Sigmoid colon (tissue), 7 donors: ENCODE results near the gene ALG8. TPM values are rescaled to one million over a fixed set of nuclear protein-coding genes. Genes with fewer than 3 reads are reported as not detected.
"Not testable (repeated sequence)": the region's sequence is repeated elsewhere in the genome, so short reads cannot be mapped to it uniquely, and the experiment has no call there.

ENCODE experiments used
- DNase-seq: peaks from one replicate; pipeline ENCODE4 v3.0.0-alpha.2; 2019
- H3K27ac ChIP-seq, 4 donors: fragments of 200-600 bp; sonication (generic); one replicate each; pipeline ENCODE4 v1.5.1; 2016 to 2019; ENCODE audit warnings: mild to moderate bottlenecking in 1 of 4
- H3K27me3 ChIP-seq, 3 donors: fragments of 200-600 bp; sonication (generic); one replicate each; pipeline ENCODE4 v1.5.1; 2019; ENCODE audit warnings: mild to moderate bottlenecking in 1 of 3
- H3K36me3 ChIP-seq, 4 donors: fragments of 200-600 bp; sonication (generic); one replicate each; pipeline ENCODE4 v1.5.1; 2016 to 2019
- H3K4me1 ChIP-seq, 4 donors: fragments of 200-600 bp; sonication (generic); one replicate each; pipeline ENCODE4 v1.5.1; 2017 to 2019
- H3K4me3 ChIP-seq, 4 donors: fragments of 200-600 bp; sonication (generic); one replicate each; pipeline ENCODE4 v1.5.1; 2017 to 2019; ENCODE audit warnings: mild to moderate bottlenecking in 2 of 4, moderate library complexity in 1 of 4
- H3K9me3 ChIP-seq, 4 donors: fragments of 200-600 bp in 3 of 4; sonication (generic) in 3 of 4; one replicate each; pipeline versions ENCODE4 v1.5.1 to v1.6.1; 2013 to 2019
- EP300 ChIP-seq, 4 donors: sonication (generic); formaldehyde crosslinking; IDR thresholded peaks; one replicate each; pipeline ENCODE4 v1.6.1; 2017; ENCODE audit warnings: antibody characterized with exemption in 4 of 4
- POLR2A ChIP-seq, 2 donors: fragments of 450-650 bp; IDR thresholded peaks; one replicate each; pipeline ENCODE4 v1.6.1; 2016; ENCODE audit warnings: antibody characterized with exemption in 2 of 2, mild to moderate bottlenecking in 2 of 2, moderate library complexity in 2 of 2
- POLR2AphosphoS5 ChIP-seq, 4 donors: sonication (generic); formaldehyde crosslinking; IDR thresholded peaks; one replicate each; pipeline ENCODE4 v1.6.1; 2017; ENCODE audit warnings: antibody characterized with exemption in 4 of 4
- WGBS, 2 donors: extraction: QIAGEN DNeasy Blood & Tissue Kit; methylation state at CpG; one replicate each; pipeline ENCODE4 v1.1.7; 2013; 5-methylcytosine and 5-hydroxymethylcytosine counted together
- intact Hi-C: fragments of 100-400 bp; cut with DNase I; formaldehyde crosslinking; loops from one replicate; pipeline ENCODE4 v1.15.1; 2023
- polyA plus RNA-seq, 3 donors: library from polyadenylated mRNA; stranded (reverse); fragments of 200-250 nt; gene quantifications; one replicate each; pipeline ENCODE4 v1.2.3, GENCODE V29; 2013
- total RNA-seq, 4 donors: library from RNA; depleted of rRNA; stranded (reverse); fragments of >200 nt; gene quantifications; one replicate each; pipeline ENCODE4 v1.1.0, GENCODE V29; 2016
- TF ChIP-seq, protein P1 (sequence below), 4 experiments: fragments of 450-650 bp in 3 of 4; fragments of 200-600 bp in 1 of 4; IDR thresholded peaks; one replicate each; pipeline ENCODE4 v1.5.1; 2016 to 2019; ENCODE audit warnings: antibody characterized with exemption in 4 of 4, mild to moderate bottlenecking in 3 of 4, moderate library complexity in 2 of 4
- donor health status: healthy with polysubstance abuse.
- donor health status: Bipolar disorder and iron deficiency.
- donor health status: healthy.

The ALG8 gene
- total and polyA plus RNA-seq, 7 donors: 13.2 to 26.4 (median 22.4) TPM

DNA sequence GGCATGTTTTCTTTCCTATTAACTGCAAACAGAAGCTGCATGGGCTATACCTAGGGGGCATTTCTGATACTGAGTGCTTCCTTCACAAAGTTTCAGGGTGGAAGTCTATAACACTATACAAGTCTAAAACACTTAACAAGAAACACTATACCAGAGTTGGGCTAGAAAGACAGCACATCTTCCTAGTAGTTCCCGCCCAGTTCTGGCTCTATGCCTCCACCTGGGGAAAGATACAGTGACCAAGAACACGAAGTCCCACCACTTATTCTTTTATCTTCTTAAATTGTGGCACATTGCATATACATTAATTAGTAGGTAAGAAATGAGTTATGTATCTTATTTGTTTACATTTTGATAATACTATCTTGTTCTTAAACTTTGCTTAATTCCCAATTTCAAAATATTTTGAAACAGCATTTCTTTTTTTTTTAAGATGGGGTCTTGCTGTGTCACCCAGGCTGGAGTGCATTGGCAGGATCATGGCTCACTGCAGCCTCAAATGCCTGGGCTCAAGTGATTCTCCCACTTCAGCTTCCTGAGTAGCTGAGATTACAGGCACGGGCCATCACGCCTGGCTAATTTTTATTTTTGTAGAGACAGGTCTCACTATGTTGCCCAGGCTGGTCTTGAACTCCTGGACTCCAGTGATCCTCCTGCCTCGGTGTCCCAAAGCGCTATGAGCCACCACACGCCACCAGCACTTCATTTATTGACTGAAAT lies 41.6 kb downstream of the ALG8 start:
- Histone ChIP-seq H3K4me3 (no peak overlapping the region), H3K27ac (no peak overlapping the region), H3K9me3 (no peaks in the 10 kb centered on the region), H3K4me1 (no peaks in the 10 kb centered on the region), H3K36me3 (peaks cover 0 to 33% (median 6%) of the 10 kb centered on the region in 4 donors), H3K27me3 (no peaks in the 10 kb centered on the region)
- no peak for TF ChIP-seq POLR2AphosphoS5 (IDR thresholded peaks at IDR 0.05)
- no peak for TF ChIP-seq POLR2A (IDR thresholded peaks at IDR 0.05)
- TF ChIP-seq, protein P1, sequence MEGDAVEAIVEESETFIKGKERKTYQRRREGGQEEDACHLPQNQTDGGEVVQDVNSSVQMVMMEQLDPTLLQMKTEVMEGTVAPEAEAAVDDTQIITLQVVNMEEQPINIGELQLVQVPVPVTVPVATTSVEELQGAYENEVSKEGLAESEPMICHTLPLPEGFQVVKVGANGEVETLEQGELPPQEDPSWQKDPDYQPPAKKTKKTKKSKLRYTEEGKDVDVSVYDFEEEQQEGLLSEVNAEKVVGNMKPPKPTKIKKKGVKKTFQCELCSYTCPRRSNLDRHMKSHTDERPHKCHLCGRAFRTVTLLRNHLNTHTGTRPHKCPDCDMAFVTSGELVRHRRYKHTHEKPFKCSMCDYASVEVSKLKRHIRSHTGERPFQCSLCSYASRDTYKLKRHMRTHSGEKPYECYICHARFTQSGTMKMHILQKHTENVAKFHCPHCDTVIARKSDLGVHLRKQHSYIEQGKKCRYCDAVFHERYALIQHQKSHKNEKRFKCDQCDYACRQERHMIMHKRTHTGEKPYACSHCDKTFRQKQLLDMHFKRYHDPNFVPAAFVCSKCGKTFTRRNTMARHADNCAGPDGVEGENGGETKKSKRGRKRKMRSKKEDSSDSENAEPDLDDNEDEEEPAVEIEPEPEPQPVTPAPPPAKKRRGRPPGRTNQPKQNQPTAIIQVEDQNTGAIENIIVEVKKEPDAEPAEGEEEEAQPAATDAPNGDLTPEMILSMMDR (IDR thresholded peaks at IDR 0.05): no peak
- TF ChIP-seq EP300 (IDR thresholded peaks at IDR 0.05): no peak
- intact Hi-C loops: no loop called here
- DNase-seq: no peak
- 93 to 95% methylated on average over 7 of the region's 7 CpGs for WGBS, 2 donors

DNA sequence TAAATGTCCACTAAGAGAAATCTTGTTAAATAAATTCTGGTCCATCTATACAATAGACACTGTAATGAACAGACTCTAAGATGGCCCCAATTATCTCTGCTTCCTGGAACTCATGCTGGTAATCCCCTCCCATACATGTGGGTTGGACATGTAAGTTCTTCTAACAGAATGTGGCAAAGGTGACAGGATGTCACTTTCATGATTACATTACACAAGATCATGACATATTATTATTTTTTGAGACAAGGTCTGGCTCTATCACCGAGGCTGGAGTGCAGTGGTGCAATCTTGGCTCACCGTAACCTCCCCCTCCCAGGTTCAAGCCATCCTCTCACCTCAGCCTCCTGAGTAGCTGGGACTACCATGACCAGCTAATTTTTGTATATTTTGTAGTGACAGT lies 45.2 kb downstream of the ALG8 start:
- Histone ChIP-seq H3K36me3 (peaks cover 0 to 6% (median under 1%) of the 10 kb centered on the region in 4 donors), H3K9me3 (no peaks in the 10 kb centered on the region), H3K27me3 (no peaks in the 10 kb centered on the region), H3K4me1 (no peaks in the 10 kb centered on the region), H3K27ac (no peak overlapping the region), H3K4me3 (no peak overlapping the region)
- TF ChIP-seq POLR2AphosphoS5 (IDR thresholded peaks at IDR 0.05): no peak
- no peak for TF ChIP-seq POLR2A (IDR thresholded peaks at IDR 0.05)
- TF ChIP-seq, protein P1 (IDR thresholded peaks at IDR 0.05): no peak
- TF ChIP-seq EP300 (IDR thresholded peaks at IDR 0.05): no peak
- intact Hi-C loops: no loop called here
- 91 to 96% methylated on average over 2 of the region's 2 CpGs for WGBS, 2 donors
- DNase-seq: no peak

DNA sequence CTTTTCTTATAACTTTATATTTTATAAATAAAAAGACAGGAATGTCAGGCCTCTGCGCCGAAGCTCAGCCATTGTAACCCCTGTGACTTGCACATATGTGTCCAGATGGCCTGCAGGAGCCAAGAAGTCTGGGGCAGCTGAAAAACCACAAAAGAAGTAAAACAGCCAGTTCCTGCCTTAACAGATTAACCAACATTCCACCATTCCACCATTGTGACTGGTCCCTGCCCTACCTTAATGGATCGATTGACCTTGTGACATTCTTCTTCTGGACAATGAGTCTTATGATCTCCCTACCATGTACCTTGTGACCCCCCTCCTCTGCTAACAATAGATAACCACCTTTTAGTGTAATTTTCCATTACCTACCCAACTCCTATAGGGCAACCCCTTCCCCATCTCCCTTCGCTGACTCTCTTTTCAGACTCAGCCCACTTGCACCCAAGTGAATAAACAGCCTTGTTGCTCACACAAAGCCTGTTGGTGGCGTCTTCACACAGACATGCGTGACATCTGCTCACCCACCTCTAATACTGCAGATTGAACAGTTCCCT lies 52.8 kb downstream of the ALG8 start:
- H3K9me3 ChIP-seq, intact Hi-C loops, DNase-seq, H3K27me3 ChIP-seq, H3K27ac ChIP-seq, H3K36me3 ChIP-seq, H3K4me3 ChIP-seq, H3K4me1 ChIP-seq: not testable (repeated sequence)
- WGBS, 2 donors: 90 to 93% methylated on average over 6 of the region's 6 CpGs

DNA sequence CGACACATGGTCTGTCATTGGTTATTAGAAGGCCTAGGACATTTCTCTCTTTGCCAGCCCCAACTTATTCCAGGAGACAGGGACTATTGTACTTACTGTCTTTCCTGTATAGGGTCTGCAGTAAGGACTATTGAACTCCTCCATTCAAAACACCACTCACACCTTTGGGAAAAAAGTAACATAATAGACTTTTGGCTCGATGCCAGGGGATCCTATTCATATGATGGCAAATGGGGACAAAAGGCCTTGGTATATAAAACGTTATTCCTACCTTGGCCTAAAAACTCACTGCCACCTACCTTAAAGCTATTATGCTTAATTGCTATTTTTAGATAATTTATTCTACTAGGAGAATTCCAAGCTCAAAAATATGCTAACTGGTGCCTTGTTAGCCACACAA lies 53.5 kb downstream of the ALG8 start:
- no peak for DNase-seq
- no peak overlapping the region for H3K4me3 ChIP-seq
- intact Hi-C loops: no loop called here
- no peak overlapping the region for H3K27ac ChIP-seq
- H3K27me3 ChIP-seq: no peaks in the 10 kb centered on the region
- no peaks in the 10 kb centered on the region for H3K36me3 ChIP-seq
- 53 to 79% methylated on average over 3 of the region's 3 CpGs for WGBS, 2 donors
- H3K9me3 ChIP-seq: no peaks in the 10 kb centered on the region
- no peak for TF ChIP-seq EP300 (IDR thresholded peaks at IDR 0.05)
- TF ChIP-seq, protein P1 (IDR thresholded peaks at IDR 0.05): no peak
- TF ChIP-seq POLR2AphosphoS5 (IDR thresholded peaks at IDR 0.05): no peak
- TF ChIP-seq POLR2A (IDR thresholded peaks at IDR 0.05): no peak
- no peaks in the 10 kb centered on the region for H3K4me1 ChIP-seq

DNA sequence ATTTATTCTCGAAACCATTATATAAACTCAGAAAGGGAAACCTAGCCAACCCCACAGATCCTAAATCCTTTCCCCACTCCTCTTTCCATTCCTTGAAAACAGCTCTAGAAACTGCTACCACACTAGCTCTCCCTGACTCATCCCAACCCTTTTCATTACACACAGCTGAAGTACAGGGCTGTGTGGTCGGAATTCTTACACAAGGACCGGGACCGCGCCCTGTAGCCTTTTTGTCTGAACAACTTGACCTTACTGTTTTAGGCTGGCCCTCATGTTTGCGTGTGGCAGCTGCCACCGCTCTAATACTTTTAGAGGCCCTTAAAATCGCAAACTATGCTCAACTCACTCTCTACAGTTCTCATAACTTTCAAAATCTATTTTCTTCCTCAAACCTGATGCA lies 54.9 kb downstream of the ALG8 start:
- H3K9me3 ChIP-seq, H3K4me1 ChIP-seq, H3K27ac ChIP-seq, H3K36me3 ChIP-seq, DNase-seq, intact Hi-C loops, H3K4me3 ChIP-seq, H3K27me3 ChIP-seq: not testable (repeated sequence)
- 86 to 92% methylated on average over 8 of the region's 8 CpGs for WGBS, 2 donors

DNA sequence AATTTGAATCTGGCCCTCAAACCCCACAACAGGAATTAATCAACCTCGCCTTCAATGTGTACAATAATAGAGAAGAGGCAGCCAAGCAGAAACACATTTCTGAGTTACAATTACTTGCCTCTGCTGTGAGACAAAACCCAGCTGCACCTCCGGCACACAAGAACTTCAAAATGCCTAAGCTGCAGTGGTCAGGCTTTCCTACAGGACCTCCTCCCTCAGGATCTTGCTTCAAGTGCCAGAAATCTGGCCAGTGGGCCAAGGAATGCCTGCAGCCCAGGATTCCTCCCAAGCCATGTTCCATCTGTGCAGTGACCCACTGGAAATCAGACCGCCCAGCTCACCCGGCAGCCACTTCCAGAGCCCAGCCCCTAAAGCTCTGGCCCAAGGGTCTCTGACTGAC lies 56.4 kb downstream of the ALG8 start:
- no peak overlapping the region for H3K27ac ChIP-seq
- intact Hi-C loops: no loop called here
- no peaks in the 10 kb centered on the region for H3K9me3 ChIP-seq
- no peaks in the 10 kb centered on the region for H3K27me3 ChIP-seq
- H3K4me1 ChIP-seq: peaks cover 0 to 17% (median 9%) of the 10 kb centered on the region in 4 donors
- no peaks in the 10 kb centered on the region for H3K36me3 ChIP-seq
- WGBS, 2 donors: 71 to 84% methylated on average over 4 of the region's 4 CpGs
- no peak overlapping the region for H3K4me3 ChIP-seq
- TF ChIP-seq POLR2AphosphoS5 (IDR thresholded peaks at IDR 0.05): no peak
- TF ChIP-seq, protein P1 (IDR thresholded peaks at IDR 0.05): no peak
- no peak for TF ChIP-seq POLR2A (IDR thresholded peaks at IDR 0.05)
- no peak for TF ChIP-seq EP300 (IDR thresholded peaks at IDR 0.05)
- DNase-seq: no peak
